Measurements from ENCODE around the gene KRT86.

Gene KRT86

DNA sequence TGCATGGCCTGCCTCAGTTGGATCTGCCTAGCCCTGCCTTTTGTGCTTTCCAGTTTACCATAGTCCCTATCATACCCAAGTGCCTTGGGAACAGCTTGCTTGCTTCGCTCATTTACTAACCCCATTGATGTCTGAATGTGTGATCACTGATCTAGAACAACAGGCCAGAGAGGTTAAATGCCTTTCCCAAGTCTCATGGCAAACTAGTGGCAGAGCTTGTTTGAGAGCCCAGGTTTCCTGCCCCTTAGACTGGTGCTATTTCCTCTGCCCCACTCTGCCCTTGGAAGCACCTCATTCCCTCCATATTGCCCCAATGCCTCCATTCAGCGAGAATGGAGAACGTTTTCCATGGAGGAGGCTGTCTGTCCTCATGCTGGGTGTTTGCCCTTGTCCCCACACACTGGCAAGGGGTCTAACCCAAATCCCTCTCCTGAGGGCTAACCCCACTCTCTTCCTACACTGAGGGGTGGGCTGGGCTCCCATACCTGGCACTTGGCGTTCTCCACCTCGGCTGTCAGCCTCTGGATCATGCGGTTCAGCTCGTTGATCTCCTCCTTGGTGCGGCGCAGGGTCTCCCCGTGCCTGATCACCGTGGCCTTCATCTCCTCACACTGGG is 21.6 kb upstream of the KRT86 start:
- Histone ChIP-seq H3K4me3 (ENCODE audit: low read length) (no peak overlapping the region), H3K27ac (ENCODE audit: low read depth, low read length) (no peak overlapping the region), H3K36me3 (ENCODE audit: control insufficient read depth, low read length) (no peaks in the 10 kb centered on the region), H4K20me1 (ENCODE audit: control insufficient read depth, insufficient read depth, low read depth, low read length) (no peaks in the 10 kb centered on the region), H3K79me2 (ENCODE audit: control insufficient read depth, low read length) (no peaks in the 10 kb centered on the region), H3K9me3 (ENCODE audit: control insufficient read depth, insufficient read depth, low read length) (no peaks in the 10 kb centered on the region), H3K4me1 (ENCODE audit: control insufficient read depth, low read length) (no peaks in the 10 kb centered on the region), H3K27me3 (ENCODE audit: control insufficient read depth, low read length) (0 out of 2 replicates have a peak, but pooled peaks cover 4% of the 10 kb centered on the region), H3F3A (ENCODE audit: control insufficient read depth, insufficient read depth) (no peaks in the 10 kb centered on the region), H3K4me2 (ENCODE audit: low read length) (no peak overlapping the region), H3K9me2 (replicated peaks; ENCODE audit: control insufficient read depth, low read length) (no peaks in the 10 kb centered on the region)
- no peak for TF ChIP-seq EZH2phosphoT487 (IDR thresholded peaks at IDR 0.05; ENCODE audit: borderline replicate concordance, low read length)
- TF ChIP-seq, protein P1, sequence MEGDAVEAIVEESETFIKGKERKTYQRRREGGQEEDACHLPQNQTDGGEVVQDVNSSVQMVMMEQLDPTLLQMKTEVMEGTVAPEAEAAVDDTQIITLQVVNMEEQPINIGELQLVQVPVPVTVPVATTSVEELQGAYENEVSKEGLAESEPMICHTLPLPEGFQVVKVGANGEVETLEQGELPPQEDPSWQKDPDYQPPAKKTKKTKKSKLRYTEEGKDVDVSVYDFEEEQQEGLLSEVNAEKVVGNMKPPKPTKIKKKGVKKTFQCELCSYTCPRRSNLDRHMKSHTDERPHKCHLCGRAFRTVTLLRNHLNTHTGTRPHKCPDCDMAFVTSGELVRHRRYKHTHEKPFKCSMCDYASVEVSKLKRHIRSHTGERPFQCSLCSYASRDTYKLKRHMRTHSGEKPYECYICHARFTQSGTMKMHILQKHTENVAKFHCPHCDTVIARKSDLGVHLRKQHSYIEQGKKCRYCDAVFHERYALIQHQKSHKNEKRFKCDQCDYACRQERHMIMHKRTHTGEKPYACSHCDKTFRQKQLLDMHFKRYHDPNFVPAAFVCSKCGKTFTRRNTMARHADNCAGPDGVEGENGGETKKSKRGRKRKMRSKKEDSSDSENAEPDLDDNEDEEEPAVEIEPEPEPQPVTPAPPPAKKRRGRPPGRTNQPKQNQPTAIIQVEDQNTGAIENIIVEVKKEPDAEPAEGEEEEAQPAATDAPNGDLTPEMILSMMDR (IDR thresholded peaks at IDR 0.05; ENCODE audit: low read depth, low read length, poor library complexity, severe bottlenecking), result no peak

DNA sequence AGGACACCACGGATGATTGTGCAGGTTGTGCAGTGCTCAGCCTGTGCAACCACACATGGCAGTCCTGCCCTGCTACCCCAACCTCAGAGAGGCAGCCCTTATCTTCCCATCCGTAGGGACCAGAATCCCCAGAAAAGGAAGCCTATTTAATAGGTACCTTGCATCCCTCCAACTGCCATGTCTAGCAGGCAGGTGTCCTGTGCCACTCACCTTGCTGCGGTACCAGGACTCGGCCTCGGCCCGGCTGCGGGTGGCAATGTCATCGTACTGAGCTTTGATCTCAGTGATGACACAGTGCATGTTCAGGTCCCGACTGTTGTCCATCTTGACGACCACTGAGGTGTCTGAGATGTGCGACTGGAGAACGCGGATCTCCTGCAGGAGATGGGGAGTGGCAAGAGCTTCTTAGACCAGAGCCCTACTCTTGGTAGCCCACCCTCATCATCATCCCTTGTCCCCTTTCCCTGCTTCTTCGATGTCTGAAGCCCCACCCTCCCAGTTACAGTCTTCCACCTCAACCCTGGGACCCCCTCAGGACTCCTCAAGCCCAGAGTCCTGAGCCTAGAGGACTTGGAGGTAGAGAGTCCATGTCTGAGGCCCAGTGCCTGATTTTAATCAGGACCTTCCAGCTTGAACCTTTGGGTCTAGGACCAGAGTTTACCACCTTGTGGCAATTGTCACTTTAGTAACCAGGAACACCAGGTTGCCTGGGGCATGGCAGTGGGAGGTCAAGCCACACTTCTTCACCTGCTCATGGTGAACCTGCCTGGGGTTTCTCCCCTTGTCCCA is 20.9 kb upstream of the KRT86 start:
- Histone ChIP-seq H3K9me3 (ENCODE audit: control insufficient read depth, insufficient read depth, low read length) (no peaks in the 10 kb centered on the region), H3K79me2 (ENCODE audit: control insufficient read depth, low read length) (no peaks in the 10 kb centered on the region), H4K20me1 (ENCODE audit: control insufficient read depth, insufficient read depth, low read depth, low read length) (no peaks in the 10 kb centered on the region), H3F3A (ENCODE audit: control insufficient read depth, insufficient read depth) (no peaks in the 10 kb centered on the region), H3K36me3 (ENCODE audit: control insufficient read depth, low read length) (no peaks in the 10 kb centered on the region), H3K4me2 (ENCODE audit: low read length) (no peak overlapping the region), H3K4me1 (ENCODE audit: control insufficient read depth, low read length) (no peaks in the 10 kb centered on the region), H3K27me3 (ENCODE audit: control insufficient read depth, low read length) (0 out of 2 replicates have a peak, but pooled peaks cover 4% of the 10 kb centered on the region), H3K9me2 (replicated peaks; ENCODE audit: control insufficient read depth, low read length) (no peaks in the 10 kb centered on the region), H3K4me3 (ENCODE audit: low read length) (no peak overlapping the region), H3K27ac (ENCODE audit: low read depth, low read length) (no peak overlapping the region)
- no peak for TF ChIP-seq EZH2phosphoT487 (IDR thresholded peaks at IDR 0.05; ENCODE audit: borderline replicate concordance, low read length)
- TF ChIP-seq, protein P1 (IDR thresholded peaks at IDR 0.05; ENCODE audit: low read depth, low read length, poor library complexity, severe bottlenecking), result no peak

DNA sequence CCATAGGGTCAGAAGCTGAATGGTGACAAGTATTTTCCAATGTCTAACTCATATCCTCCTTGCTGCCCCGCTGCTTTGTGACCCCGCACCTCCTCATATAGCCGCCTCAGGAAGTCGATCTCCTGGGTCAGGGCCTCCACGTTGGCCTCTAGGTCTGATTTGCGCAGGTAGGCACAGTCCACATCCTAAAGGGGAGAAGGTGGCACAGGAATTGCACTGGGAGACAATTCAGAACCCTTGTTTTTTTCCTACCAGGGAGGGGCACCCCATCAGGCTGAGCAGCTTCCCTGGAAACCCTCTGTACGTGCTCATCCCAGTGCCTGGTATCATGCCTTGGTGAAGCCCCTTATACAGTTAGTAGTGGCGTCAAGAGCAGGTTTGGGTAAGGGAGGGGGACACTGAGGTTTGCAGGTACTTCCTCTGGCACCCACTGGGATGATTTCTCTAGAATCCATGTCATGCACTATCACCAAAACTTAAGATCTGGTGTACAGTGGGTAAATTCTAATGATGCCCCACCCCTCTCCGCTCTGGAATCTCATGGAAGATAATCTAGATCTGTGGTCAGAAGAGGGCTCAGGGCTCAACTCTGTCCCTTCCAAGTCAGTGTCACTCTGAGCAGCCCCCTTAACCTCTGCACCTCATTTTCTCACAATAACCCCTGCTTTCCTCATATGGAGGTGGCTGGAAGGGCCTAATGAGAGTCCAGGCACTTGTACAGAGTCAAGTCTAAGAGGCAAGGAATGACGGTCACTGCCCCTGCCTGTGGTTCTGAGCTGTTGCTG is 20.1 kb upstream of the KRT86 start:
- Histone ChIP-seq H3K9me3 (ENCODE audit: control insufficient read depth, insufficient read depth, low read length) (no peaks in the 10 kb centered on the region), H3K79me2 (ENCODE audit: control insufficient read depth, low read length) (no peaks in the 10 kb centered on the region), H3K9me2 (replicated peaks; ENCODE audit: control insufficient read depth, low read length) (no peaks in the 10 kb centered on the region), H4K20me1 (ENCODE audit: control insufficient read depth, insufficient read depth, low read depth, low read length) (no peaks in the 10 kb centered on the region), H3K27ac (ENCODE audit: low read depth, low read length) (no peak overlapping the region), H3F3A (ENCODE audit: control insufficient read depth, insufficient read depth) (no peaks in the 10 kb centered on the region), H3K4me1 (ENCODE audit: control insufficient read depth, low read length) (no peaks in the 10 kb centered on the region), H3K4me3 (ENCODE audit: low read length) (no peak overlapping the region), H3K4me2 (ENCODE audit: low read length) (no peak overlapping the region), H3K36me3 (ENCODE audit: control insufficient read depth, low read length) (no peaks in the 10 kb centered on the region), H3K27me3 (ENCODE audit: control insufficient read depth, low read length) (0 out of 2 replicates have a peak, but pooled peaks cover 4% of the 10 kb centered on the region)
- TF ChIP-seq EZH2phosphoT487 (IDR thresholded peaks at IDR 0.05; ENCODE audit: borderline replicate concordance, low read length), result no peak
- TF ChIP-seq, protein P1 (IDR thresholded peaks at IDR 0.05; ENCODE audit: low read depth, low read length, poor library complexity, severe bottlenecking), result no peak
